Islet of Langerhans (tissue), 1 donor: ENCODE results near the gene MYO3B.

ENCODE experiments used
- FAIRE-seq: peaks from one replicate; lab custom pipeline; 2011; peaks lifted over from hg19 to GRCh38; lab: Jason Lieb, UNC

MYO3B gene

DNA sequence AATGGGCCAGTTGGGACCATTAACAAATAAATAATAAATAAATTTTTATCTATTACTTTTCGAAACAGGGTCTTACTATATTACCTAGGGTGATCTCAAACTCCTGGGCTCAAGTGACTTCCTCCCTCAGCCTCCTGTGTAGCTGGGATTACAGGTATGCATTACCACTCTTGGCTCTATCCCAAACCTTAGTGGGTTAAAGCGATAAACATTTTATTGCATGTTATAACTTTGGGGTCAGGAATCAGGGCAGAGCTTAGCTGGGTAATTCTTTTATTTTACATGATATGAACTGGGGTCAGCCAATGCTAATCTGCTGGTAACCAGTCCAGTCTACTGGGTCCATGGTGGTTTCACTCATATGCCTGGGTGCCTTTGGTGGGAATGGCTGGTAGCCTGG is 127.8 kb downstream of the MYO3B start:
- no peak for FAIRE-seq

GRCh38 chr2:170306293-170306873 is 128.4 kb downstream of the MYO3B start:
- no peak for FAIRE-seq

GRCh38 chr2:170307052-170307451 is 129.1 kb downstream of the MYO3B start:
- FAIRE-seq: peak; percentile 98

DNA sequence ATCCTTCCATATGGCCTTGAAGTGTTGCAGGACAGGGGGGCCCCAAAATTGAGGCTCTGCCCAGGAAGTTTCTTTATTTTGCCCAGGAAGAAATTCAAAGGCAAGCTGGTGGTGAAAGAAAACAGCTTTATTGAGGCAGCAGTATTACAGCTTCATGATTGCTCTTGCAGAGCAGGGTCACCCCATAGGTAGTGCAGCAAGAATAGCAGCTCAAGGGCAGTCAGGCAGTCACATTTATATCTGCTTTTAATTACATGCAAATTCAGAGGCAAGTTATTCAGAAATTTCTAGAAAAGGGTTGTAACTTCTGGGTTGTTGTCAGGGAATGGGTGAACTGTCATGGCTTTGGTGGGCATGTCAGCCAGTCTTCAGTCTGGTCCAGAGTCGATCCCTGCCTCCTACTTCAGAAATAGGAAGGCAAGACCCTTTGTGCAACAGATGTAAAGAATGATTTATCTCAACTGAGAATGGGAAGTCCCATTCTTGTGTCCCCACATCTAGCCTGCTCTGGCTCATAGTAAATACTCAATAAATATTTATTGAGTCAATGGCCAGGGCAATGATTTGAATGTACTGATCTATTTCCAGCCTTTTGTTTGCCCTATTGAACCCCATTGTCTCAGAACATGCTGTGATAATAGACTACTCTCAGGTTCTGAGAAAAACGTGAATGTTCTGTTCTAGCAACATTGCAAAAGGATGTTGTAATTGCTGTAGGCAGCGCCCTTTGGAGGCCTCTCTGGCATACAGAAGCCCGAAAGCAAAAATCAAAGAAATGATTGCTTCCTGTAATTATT is 129.8 kb downstream of the MYO3B start:
- no peak for FAIRE-seq

DNA sequence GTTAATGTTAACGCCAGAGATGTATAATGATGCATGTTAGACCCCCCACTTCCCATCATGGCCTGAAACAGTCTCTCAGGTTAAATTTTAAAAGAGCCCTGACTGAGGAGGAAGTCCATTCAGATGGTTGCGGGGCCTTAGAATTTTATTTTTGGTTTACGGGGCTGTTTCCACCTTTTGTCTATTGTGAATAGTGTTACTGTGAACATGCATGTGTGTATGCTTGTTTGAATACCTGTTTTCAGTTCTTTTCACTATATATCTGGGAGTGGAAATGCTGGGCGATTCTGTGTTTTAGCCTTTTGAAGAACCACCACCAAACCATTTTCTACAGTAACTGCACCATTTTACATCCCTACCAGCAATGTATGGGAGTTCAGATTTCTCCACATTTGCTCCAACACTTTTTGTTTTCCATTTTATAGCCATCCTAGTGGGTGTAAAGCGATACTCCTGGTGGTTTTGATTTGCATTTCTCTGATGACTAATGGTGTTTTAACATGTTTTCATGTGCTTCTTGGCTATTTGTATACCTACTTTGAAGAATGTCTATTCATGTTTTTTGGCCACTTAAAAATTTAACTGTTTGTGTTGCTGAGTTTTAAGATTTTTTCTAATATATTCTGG is 133.0 kb downstream of the MYO3B start:
- FAIRE-seq: no peak

DNA sequence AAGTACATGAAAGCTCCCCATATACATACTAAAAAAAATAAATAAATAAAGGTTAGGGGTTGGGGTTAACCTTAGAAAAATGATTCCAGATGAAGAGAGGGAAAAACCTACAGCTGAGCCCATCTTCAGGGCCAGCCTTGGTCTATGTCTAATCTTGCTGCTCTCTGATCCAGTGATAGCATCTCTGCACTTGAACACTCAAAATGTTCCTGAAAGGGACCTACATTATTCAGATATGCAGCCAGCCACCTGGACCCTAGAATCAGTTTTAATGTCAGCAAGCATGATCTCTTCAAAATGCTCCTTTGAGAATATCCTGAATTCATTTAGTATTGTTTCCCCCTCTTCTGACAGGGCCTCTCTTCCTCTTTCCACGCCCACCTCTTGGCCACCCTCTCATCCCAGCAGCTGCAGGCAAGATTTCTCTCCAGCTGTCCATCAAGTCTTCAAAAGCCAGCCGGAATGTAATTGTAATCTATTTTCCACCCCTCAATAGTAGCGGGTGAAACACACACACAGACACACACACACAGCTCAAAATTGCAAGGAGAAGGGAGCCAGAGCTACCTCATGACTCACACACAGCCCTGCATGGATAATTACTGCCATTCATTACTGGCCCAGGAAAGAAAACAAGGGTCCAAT is 135.5 kb downstream of the MYO3B start:
- no peak for FAIRE-seq

DNA sequence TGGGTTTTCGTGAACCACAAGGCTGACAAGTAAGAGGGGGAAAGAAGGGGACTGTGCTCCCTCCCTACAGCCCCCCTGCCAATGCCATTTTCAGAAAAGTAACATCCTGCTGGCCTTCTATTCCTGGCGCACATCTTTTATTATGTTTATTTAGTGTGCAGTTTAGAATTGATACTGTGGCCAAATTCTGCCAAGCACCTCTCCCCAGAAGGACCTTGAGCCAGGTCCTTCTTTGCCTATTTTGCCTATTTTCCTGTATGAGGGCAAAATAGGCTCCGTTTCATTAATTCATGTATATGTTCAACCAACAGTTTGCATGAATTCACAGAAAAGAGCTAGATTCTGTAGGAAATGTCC is 136.0 kb downstream of the MYO3B start:
- no peak for FAIRE-seq

DNA sequence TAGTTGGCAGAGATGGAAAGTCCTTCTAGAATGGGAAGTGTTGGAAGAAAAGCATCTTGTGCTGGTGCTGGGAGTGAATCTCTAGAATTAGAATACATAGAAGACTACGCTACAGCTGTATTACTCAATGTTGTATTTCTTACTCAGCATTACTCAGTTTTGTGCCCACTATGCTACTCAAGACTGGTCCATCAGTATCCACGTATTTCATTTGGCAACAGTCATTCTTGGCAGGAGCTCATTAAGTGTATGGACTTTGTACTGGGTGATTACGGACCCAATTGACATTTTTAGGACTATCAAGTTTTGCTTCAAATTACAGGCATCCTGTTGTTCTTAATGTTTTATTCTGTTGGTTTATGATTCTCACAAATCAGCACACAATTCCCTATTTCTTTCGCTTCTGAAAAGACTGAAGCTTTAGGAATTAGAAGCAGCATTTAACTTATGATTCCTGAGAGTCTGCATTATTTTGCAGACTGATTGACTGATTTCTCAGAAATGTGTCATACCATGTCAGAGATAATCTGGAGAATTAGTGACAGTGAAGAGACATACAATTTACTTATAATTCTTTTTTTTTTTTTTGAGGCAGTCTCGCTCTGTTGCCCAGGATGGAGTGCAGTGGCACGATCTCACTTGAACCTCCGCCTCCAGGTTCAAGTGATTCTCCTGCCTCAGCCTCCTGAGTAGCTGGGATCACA is 136.9 kb downstream of the MYO3B start:
- no peak for FAIRE-seq

DNA sequence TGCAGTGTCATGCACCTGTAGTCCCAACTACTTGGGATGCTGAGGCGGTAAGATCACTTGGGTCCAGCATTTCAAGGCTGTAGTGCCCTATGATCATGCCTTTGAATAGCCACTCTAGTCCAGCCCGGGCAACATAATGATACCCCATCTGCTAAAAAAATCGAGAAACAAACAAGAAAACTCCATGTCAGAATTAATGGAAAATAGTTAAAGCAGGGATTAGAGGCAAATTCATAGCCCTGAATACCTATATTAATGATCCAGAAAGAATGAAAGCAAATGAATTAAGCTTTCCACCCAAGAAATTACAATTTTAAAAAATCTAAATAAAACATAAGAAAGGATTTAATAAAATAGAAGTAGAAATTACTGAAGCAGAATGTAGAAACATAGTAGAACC is 143.0 kb downstream of the MYO3B start:
- FAIRE-seq: no peak

- FAIRE-seq: no peak
Observed at GRCh38 chr2:170321526-170321925, 143.6 kb downstream of the MYO3B start.

DNA sequence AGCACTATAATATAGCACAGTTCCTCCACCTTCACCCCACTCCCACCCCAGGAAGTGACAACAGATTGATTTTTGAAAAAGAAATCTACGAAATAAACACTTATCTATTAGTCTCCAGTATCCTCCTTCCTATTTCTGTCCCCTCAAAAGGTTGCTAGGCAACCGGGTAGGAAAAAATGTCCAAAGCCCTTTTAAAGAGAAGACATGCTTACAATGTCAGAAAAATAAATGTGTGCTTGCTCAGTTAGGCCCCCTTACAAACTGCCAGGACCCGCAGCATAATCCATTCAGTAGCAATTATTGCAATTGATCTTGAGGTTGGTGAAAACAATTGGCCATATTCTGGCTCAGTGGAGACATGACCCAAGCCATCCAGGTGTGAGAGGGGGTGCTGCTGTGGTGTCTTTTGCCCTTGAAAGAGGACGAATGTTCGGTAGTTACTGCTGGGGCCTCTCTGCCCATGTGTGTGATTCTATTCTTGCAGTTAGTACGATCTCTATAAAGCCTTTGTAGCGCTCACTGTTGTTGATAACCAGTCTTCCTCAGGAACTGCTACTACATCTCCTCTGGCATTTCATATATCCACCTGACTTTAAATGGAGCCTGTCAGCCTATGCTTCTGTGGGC is 144.3 kb downstream of the MYO3B start:
- no peak for FAIRE-seq

DNA sequence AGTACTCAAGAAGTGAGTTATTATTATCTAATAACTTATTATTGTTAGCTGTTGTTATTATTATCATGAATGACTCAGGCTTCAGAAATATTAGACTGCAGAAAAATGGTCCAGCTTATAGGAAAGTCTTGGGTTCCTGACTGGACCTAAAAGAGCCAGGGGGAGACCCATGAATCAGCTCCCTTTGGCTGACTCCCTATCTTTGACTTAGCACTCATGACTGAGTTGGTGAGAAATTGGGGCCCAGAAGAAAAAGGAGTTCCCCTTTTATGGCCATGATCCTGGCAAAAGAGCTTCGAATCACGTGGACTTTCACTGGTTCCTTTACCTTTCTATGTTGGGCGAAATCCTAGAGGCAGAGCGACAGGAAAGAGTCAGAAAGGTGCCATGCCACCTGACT is 145.8 kb downstream of the MYO3B start:
- no peak for FAIRE-seq

- FAIRE-seq: peak; percentile 5
Observed at GRCh38 chr2:170324640-170325046, 146.7 kb downstream of the MYO3B start.

GRCh38 chr2:170330881-170331280 is 152.9 kb downstream of the MYO3B start:
- no peak for FAIRE-seq

GRCh38 chr2:170332676-170333402 is 154.9 kb downstream of the MYO3B start:
- no peak for FAIRE-seq

DNA sequence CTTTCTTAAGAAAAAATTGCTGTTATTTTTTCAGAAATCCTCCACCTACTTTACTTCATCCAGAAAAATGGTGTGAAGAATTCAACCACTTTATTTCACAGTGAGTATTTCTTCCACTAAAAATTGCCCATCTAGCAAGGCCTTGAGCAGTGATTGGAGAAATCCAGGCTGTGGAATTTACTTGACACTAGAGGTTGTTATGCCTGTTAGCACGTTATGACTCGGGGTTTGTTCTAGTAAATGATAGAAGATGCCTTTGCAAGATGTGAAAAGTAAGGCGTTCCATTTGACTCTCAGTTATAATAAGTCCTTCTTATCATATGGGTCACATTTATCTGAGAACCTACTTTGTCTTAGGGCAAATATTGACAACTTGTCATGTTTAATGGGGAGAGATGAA is 157.4 kb downstream of the MYO3B start:
- FAIRE-seq: no peak

DNA sequence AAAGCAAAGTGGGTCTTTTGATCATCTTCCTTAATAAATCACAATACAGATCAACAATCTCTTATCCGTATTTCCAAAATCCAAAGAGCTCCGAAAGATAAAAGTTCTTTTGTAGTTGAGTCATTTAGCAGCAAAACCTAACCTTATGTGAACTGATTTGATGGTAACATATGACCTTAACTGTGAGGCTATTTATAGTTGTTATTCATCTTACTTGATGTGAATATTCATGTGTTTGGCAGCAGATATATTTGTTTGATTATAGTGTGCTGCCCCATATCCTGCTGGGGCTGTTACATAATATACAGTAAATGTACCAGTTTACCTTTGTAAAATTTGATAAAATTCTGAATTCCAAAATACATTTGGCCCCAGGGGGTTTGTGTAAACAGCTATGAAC is 158.5 kb downstream of the MYO3B start:
- no peak for FAIRE-seq

- no peak for FAIRE-seq
Observed at GRCh38 chr2:170336916-170337315, 159.0 kb downstream of the MYO3B start.

DNA sequence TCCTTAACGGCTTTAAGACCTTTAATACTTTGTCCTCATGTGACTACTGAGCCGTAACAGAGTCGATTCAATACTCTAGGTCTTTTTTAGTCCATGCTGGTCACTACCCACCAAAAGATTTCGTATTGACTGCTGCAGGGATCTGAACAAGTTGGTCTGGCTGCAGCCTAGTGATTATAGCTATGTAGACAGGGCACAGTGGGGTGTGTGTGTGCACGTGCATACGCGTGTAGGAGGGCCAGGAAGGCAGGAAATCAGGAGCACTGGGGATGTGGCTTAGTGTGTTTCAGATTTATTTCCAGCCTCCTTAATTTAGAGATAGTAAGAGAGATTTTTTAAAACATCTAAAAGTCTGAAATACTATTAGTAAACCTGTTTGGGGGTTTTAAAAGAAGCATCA is 161.4 kb downstream of the MYO3B start:
- FAIRE-seq: no peak

DNA sequence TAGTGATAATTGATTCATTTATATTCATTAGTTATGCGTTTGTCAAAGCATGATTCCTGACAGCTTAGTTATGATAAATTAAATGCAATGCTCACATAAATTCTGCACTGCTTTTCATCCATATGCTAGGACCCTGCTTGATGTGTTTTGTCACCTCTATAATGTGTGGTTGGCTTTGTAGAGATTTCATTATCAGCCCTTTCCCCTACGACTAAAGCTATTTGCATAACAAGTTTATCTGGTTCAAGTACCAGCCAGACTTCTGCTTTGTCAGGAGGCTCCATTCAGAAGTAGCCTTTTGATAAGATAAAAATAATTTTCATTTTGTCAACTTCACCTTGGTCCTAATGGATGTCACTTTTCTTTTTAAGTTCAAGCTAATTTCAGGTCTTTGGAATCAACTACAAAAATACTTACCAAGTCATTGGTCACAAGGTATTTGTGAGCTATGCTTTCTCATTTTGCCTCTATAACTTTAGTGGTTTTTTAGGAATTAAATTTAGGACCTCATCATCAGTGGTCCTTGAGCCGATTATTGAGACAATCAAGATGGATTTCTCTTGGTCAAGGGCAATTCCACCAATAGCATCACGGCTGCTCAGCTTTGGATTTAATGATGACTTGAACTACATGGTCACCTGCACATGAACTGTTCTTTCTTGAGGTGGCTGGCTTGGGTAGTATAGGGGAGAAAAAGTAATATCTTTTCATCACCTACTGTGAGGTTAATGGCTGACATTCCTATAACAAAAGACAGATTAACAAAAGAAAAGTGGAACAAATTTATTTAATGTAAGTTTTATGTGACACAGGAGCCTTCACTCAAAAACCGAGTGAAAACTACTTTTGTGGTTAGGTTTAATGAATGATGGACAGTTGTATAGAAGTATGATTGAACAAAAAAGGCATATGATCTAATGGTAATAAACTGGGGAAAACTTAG is 162.1 kb downstream of the MYO3B start:
- no peak for FAIRE-seq
